Stimulated activated CD4-positive, alpha-beta T cell treated with anti-CD3 and anti-CD28 coated beads, Interleukin-15, amount 100 ng/mL, for 48 hours (primary cell): ENCODE data around the gene BANK1.

Source experiments
- DNase-seq, 2 donors: peaks; one replicate each; pipeline ENCODE4 v3.0.0-alpha.2; 2020; ENCODE audit warnings: low read depth in 2 of 2

The BANK1 gene

GRCh38 chr4:101956068-101956825 is 165.7 kb downstream of the BANK1 start:
- DNase-seq: no peak

DNA sequence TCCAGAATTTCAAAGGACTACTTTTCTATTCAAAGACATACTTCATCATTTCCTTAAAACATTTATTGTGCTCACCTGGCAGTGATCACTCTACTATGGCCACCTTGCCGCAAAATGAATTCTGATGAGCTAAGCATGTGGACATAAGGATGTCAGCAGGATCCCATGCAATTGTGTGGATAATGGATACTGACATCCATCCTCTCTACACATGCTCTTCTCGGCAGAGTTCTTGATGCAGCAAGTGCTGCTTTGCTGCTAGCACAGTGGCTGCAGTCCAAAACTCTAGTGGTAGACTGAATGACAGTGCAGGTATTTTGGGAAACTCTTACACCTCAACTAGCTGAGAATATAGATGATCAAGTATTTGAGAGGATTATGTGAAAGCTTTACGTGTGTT is 168.0 kb downstream of the BANK1 start:
- DNase-seq: no peak

GRCh38 chr4:101960431-101960830 is 169.9 kb downstream of the BANK1 start:
- DNase-seq: no peak

- DNase-seq: no peak
These were observed 170.6 kb downstream of the BANK1 start for GRCh38 chr4:101961144-101961543.

DNA sequence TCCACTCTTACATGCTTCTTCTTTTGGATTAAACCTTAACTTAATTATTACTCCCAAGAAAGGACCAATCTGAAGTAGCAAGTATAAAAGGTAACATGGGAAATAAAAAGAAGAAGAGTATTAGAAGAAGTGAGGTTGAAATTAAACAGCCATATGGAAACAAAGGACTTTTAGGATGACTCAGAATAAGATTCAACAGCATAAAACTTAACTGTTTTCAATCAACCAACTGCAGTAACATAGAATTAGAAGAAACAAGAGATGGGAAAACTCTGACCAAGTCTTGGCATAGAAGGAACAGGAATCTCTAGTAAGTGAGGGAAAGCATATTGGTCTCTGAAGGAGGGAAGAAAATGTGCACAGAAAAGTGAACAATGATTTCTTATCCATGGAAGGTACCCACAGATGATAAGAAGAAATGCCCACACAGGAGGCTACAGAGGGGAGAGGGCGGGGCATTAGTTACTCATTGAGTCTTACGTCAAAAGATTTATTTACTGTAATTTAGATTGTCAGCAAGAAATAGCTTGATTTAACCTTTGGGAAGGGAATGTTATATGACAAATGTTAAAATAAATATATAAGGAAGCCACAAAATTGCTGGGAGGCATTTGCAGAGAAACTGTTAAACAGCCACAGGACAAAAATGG is 177.3 kb downstream of the BANK1 start:
- DNase-seq: no peak

GRCh38 chr4:101968364-101968763 is 177.8 kb downstream of the BANK1 start:
- DNase-seq: no peak

DNA sequence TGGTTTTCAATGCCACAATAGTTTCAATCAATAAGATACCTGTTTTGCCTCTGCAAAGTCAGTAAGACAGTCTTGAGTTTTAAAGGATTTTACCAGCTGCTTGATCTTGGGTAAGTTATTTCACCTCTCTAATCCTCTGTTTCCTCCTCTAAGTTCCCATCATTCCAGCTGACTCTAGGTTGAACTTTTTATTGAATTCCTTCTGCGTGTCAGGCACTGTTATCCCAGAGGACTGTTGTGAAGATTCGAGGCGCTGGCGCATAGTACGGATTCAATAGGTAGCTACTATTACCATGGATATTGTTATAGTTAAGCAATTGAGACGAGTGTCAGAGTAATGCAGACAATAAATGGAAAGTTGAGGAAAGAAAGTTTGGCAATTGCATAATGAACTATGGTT is 179.4 kb downstream of the BANK1 start:
- DNase-seq: no peak

DNA sequence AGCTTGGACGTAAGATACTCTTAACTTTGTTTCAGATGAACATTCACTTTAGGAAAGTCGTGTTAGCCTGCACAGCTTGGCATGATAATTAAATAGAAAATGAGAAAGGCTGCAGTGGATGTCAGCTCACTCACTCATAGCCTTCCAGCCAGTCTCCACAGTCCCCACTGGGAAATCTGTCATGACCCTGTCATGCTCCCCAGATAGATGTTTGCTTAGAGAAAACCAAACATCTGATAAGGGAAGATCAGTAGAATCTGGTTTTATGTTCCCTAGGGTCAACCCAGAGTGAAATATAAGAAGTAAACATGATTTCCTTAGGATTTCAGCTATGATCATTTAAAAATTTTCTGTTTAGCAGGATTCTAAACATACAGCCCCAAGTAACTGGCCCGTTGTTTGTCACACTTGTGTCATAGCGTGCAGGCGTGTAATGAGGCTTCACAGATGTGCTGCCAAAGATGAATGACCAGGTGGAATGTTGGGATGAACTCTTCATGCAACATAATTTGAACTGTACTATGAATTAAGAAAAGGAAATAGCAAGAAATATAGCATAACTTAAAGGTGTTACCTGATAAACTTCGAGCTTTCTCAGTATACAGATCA is 180.1 kb downstream of the BANK1 start:
- no peak for DNase-seq

GRCh38 chr4:101972791-101973190 is 182.3 kb downstream of the BANK1 start:
- DNase-seq: no peak

- DNase-seq: no peak
These were observed 182.8 kb downstream of the BANK1 start for GRCh38 chr4:101973361-101973760.

GRCh38 chr4:101977076-101977475 is 186.5 kb downstream of the BANK1 start:
- DNase-seq: no peak

- DNase-seq: no peak
These were observed 191.2 kb downstream of the BANK1 start for GRCh38 chr4:101981756-101982155.

GRCh38 chr4:101983835-101984234 is 193.3 kb downstream of the BANK1 start:
- DNase-seq: no peak

GRCh38 chr4:101987623-101988243 is 197.2 kb downstream of the BANK1 start:
- no peak for DNase-seq

- no peak for DNase-seq
These were observed 199.0 kb downstream of the BANK1 start for GRCh38 chr4:101989551-101989950.

DNA sequence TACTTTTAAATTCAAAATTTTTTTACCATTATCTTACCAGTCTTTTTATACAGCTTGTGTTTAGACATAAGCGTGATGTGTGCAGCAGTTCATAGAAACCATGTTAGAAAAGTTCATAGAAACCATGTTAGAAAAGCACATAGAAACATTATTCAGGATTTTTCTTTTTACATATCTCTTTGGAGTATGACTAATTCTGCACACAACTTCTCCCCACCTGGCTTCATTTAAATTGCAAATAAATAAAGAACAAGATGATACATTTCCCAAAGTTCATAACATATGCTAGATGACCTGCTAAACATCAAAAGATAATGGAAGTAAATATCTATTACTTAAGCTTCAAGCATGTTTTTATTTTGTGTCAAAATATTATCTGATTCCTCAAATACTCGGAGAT is 201.9 kb downstream of the BANK1 start:
- no peak for DNase-seq

DNA sequence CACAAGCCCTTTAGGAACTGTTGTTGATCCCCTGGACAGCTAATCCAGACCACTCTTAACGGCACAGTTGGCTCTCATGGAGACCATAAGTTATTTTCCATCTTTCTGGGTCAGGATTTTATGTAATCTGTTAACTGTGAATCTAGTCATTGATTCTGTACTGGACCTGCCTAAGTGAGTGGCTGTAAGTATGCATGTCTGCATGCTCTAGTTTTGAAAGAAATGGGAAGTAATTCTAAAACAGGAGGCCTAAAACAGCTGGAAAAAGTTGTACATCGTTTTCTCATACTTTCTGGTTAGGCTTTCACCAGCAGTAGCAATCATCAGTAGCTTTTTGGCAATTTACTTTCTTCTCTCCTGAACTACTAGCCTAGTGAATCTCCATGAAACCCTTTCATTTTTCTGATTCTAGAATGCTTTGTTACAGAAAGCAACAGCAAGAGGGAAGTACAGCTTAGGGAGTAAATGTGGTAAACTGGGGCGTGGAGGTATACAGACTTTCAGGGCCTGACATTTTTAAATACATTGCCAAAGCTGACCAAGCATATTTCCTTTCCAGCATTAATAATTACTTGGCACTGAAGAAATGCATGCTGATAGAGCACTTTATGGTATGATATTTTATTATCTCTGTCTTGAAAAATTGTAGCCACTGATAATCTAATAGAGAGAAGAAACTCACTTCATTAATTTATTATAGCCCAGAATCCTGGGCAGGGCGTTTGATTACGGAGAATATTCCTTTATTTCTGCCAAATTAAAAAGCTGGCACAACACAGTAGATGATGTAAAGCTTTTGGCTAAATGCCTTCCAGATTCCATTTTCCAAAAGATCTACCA is 202.7 kb downstream of the BANK1 start:
- DNase-seq: no peak

DNA sequence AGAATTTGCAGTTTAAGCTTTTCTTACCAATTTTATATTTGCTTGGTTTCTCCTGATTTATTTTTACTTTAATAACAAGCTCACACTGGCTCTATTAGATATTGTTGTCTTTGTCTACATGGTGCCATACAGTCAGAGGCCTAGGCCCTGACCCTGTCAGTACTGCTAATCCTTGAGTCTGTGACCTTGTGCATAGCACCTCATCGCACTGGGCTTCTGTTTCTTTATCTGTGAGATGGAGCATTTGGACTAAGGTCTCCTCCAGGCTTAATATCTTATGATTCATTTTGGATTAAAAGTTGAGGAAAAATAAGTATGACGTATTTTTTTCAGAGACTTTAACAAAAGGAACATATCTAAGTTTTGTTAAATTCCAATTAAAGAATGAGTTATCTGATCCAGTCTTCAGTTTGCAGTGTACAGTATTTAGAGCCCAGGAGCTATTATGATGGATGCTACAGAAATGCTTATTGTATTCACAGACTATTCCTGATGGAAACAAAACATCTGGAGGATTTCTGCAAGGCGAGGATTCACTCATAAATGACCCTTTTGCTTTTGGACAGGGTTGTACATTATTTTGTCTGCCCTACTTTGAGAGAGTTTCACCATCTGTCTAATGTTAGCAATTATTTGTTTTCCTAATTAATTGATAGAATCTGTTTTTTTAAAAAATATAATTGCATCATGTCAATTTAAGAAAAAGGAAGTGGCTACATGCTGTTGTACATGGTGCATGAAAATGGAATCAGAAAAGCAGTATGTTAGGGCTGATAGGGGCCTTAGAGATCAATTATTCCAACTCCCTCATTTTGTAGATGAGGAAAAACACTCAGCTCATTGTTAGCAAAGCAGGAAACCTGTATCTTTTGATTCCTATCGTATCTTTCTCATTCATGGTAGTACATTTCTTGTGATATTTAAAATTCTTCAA is 203.6 kb downstream of the BANK1 start:
- DNase-seq: no peak

DNA sequence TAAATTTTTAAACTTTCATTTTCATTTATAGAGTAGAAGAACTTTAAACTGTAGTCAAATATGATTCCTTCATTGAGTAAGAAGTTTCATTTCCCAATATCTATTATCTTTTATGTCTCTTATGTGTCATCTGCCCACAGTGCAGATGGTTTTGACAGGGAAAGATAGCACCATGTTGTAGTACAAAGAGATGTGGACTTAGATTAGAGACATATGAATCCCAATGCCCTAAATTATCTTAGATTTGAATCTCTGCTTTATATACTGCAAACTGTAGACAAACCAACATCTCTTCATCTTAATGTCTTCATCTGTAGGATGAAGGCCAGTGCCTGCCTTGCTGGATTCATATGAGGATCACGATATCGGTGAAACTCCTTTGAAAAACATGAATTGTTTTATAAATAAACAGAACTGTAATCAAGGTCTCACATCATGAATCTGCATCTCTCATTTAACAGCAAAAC is 217.5 kb downstream of the BANK1 start:
- DNase-seq: no peak

GRCh38 chr4:102008711-102009110 is 218.2 kb downstream of the BANK1 start:
- no peak for DNase-seq

DNA sequence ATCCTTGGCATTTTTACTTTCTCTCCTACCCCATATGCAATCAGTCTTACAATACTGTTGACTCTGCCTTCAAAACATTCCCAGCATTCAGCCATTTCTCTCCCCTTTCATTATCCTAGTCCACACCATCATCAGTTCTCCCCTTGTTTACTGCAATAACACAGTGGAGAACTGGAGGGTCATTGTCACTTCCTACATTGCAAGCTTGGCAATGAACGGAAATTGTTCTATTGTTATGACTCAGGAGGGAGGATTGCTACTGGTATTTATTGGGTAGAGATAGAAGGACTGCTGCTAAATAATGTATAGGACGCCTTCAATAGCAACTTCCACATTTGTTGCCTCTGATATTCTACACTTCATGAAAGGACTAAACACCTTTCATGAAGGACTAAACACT is 231.8 kb downstream of the BANK1 start:
- DNase-seq: no peak
